GM18520 (cell line): ENCODE results near the gene CCDC50.

ENCODE experiments used
- ATAC-seq: cut with Tn5 transposase; IDR thresholded peaks from one replicate; pipeline ENCODE4 v1.9.1; 2021; ENCODE audit not compliant: unreplicated experiment

Gene CCDC50

GRCh38 chr3:191376516-191377141, 47.4 kb downstream of the CCDC50 start:
- ATAC-seq, result no peak

- no peak for ATAC-seq
Measured at GRCh38 chr3:191378142-191378812, 49.1 kb downstream of the CCDC50 start.

DNA sequence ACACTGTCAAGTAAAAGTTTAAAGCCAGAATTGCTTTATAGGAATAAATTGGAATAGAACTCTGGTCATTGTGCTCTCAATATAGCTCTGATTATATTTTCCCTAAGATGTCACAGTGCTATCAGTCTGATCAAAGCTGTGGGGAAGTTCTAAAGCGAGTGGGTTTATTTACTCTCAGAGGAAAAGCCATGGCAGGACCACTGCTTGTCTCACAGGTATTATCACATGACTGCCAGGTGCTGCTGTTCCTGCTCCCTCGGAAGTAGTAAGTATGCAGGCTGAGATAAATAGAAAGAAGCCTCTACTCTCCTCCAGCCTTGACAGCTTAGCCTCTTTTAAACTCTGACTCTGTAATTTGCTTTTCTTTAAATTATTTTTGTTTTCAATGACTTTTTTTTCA, 50.3 kb downstream of the CCDC50 start:
- no peak for ATAC-seq

DNA sequence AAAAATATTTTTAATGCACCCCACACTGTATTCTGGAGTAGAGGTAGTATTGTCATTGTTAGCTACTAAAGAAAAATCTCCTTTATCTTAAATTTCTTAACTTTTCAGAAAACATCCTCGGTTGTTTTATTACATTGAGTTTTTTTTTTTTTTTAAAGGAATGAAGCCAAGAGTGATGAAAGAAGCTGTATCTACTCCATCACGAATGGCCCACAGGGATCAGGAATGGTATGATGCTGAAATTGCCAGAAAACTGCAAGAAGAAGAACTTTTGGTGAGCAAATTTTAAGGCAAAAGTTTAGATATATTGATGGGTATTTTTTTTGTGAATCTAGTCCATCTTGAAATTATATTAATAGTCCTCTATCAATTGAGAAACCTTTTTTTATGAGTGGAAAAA, 50.8 kb downstream of the CCDC50 start:
- ATAC-seq, result no peak

DNA sequence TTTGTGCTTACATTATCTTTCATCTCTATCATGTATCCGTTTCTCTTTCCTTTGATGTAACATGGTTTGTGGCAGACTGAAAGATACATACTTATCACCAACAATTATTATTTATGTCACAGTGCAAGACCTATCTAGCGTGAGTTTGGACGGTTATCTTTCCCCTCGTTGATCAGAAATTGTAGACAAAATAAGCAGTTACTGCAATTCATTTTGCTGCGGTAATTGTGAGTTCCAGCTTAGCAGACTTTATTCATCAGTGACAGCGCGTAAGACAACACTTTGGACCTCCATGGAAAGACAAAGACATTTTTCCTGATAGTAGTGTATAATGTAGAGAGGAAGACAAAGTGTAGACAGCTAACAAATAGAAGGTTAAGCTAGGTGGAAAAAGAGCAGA, 52.1 kb downstream of the CCDC50 start:
- no peak for ATAC-seq

DNA sequence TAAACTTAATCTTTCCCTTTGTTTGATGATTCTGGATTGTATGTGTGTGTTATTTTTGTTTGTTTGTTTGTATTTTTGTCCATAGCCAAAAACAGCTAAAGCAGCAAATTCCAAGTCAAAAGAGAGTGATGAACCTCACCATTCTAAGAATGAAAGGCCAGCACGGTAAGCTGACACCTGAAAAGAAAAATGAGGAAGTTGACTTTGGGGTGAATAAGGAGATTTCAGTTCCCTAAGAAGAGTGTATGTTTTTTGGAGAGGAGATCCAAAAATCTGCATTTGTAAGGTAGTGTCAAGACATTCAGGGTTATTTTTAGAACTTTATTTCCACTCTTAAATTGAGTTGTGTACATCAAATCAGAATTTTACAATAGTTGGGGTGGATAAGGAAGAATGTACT, 53.5 kb downstream of the CCDC50 start:
- ATAC-seq, result no peak

DNA sequence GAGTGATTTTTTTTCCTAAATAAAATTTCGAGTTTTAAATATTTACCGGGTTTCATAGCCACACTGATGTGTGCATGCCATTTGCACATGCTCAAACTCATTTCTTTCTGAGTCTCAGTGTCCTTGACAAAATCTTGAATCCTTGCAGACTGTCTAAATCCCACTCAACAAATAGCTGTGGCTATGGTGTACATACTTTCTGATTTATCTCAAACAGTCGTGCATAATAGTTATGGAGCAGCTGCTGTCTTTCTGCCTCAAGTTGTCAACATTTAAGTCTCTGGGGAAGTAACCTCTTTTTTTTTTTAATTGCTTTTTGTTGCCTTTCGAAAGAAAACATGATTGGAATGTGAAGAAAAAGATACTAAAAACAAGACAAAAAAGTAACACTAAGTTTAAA, 53.9 kb downstream of the CCDC50 start:
- no peak for ATAC-seq

DNA sequence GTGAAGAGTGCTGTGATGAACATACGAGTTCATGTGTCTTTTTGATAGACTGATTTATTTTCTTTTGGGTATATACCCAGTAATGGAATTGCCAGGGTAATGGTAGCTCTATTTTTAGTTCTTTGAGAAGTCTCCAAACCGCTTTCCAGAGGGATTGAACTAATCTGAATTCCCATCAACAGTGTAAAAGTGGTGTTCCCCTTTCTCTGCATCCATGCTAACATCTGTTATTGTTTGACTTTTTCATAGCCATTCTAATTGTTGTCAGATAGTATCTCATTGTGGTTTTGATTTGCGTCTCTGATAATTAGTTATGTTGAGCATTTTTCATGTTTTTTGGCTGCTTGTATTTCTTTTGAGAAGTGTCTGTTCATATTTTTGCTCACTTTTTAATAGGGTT, 55.9 kb downstream of the CCDC50 start:
- no peak for ATAC-seq

GRCh38 chr3:191387441-191388077, 58.4 kb downstream of the CCDC50 start:
- no peak for ATAC-seq

- ATAC-seq, result no peak
Measured at GRCh38 chr3:191388823-191389222, 59.6 kb downstream of the CCDC50 start.

- ATAC-seq, result no peak
Measured at GRCh38 chr3:191390580-191390979, 61.4 kb downstream of the CCDC50 start.

DNA sequence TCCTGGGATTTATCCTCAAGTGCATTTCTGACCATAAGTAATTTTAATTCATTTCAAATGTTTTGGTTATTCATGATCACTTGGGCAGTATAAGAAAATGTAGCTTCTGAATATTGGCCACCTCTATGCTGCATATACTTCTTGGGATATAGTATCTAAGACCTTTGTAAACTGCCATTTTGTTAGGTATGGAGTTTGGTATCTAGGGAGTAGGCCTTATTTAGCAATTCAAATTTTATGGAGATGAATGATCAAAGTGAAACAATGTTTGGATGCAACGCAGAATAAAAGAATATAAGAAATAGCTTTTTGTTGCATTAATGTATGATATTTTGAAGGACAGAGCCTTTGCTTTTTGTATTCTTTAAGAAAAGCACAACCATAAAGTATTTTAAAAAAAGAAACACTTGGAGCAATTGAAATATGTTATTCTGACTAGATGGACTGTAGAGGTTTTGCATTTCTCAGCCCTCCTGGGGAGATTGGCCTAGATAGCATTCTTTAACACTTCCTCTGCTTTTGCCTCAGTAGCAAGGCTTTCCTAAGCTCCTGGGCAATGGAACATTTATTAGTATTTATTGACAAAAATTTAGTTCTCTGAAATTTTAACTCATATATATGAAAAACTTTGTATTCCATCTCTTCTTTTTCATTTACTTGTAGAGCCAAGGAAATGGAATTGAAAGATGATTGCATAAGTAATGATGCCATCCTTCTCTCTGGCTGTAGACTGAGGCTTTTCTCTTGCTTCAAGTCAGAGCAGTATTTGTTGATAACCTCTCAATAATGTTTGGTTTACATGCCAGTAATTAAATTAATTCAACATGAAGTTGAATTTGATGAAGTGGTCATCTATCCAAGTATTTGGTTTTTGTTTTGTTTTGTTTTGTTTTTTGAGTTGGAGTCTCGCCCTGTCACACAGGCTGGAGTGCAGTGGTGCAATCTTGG, 62.9 kb downstream of the CCDC50 start:
- no peak for ATAC-seq

- ATAC-seq, result no peak
Measured at GRCh38 chr3:191393146-191393545, 64.0 kb downstream of the CCDC50 start.

- no peak for ATAC-seq
Measured at GRCh38 chr3:191397771-191398170, 68.6 kb downstream of the CCDC50 start.

GRCh38 chr3:191398607-191399006, 69.4 kb downstream of the CCDC50 start:
- no peak for ATAC-seq

GRCh38 chr3:191399918-191400317, 70.7 kb downstream of the CCDC50 start:
- ATAC-seq, result no peak

- ATAC-seq, result no peak
Measured at GRCh38 chr3:191401775-191402357, 72.7 kb downstream of the CCDC50 start.

DNA sequence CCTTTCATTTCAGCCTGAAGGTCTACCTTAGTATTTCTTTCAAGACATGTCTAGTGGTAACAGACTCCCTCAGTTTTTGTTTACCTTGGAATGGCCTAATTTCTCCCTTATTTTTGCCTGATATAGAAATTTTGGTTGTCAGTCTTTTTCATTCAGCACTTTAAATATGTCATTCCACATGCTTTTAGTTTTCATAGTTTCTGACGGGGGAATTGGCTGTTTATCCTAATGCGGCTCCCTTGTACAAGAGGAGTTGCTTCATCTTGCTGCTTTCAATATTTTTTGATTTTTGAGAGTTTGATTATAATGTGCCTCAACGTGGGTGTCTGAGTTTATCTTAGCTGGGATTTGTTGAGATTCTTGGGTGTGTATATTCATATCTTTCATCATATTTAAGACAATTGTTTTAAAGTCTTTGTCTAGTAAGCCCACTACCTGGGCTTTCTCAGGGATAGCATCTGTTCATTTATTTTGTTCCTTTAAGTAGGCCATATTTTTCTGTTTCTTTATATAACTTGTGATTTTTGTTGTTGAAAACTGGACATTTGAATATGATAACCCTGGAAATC, 80.7 kb downstream of the CCDC50 start:
- ATAC-seq, result no peak

DNA sequence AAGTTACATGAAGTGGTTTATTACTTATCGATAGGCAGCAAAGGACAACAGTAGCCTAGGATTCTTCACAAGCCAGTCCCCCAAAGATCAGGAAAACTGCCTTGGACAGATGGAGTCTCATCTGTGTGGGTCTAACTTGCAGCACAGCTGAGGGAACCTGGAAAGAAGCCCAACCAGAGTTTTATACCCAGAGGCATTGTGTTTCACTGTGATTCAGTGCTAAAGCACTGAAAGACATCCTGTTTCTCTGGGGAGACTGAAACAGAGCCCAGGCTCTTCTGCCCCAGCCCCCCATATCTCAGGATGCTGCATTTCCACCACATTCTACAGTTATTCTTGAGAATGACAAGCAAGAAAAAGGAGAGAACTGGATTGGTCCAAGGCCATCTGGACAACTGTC, 83.6 kb downstream of the CCDC50 start:
- ATAC-seq, result no peak

DNA sequence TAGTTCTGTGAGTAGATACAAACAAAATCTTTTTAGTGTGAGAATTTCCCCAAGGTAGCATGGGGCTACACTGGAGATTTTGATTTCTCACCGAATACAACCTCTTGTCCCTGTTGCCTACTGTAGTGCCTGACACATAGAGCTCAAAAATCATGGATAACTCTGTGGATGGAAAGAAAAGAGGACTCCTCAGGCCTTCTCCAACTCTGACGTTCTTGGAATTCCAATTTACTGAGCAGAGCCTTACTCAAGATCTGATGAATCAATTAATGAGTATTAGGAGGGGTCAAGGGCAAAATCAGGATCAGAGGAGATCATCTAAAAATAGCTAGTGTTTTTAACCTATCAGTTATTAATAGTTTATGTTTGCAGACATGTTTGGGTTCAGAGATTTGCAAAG, 85.1 kb downstream of the CCDC50 start:
- no peak for ATAC-seq

DNA sequence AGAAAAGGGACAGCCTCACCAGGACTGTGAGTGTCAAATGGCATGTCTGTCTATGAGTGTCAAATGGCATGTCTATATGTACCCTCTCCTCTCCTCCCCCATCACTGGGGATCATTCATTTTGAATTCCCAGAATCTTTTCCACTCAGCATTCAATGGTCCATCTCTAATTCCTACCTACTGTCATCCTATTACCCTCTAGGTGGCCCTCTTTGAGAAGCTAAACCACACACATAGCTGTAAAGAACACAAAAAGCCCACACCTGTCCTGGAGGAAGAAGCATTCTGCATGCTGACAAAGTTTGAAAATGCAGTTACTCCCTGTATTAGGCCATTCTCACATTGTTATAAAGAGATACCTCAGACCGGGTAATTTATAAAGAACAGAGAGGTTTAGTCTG, 85.5 kb downstream of the CCDC50 start:
- no peak for ATAC-seq
